HEK293 (cell line): ENCODE measurements around the gene THUMPD3.

Experiments
- CTCF ChIA-PET: fragments of 350-600 bp; formaldehyde crosslinking; extraction: SDS; loops from one replicate; lab custom pipeline; 2021; ENCODE audit warnings: antibody characterized with exemption; lab: Yijun Ruan, JAX
- POLR2A ChIA-PET: fragments of 300-600 bp; formaldehyde crosslinking; extraction: SDS; loops from one replicate; lab custom pipeline; 2020; ENCODE audit warnings: antibody characterized with exemption, inconsistent platforms; lab: Yijun Ruan, JAX
- H3K27ac ChIP-seq: fragments of 200-500 bp; sonication (Bioruptor generic); 2 replicates; pipeline ENCODE4 v1.5.1; 2014; ENCODE audit warnings: low read depth, low read length, control low read depth, inconsistent platforms; ENCODE audit errors: extremely low read depth
- H3K36me3 ChIP-seq, 2 experiments: fragments of 200-500 bp in 1 of 2; sonication (Bioruptor generic) in 1 of 2; 1 replicate in 1 of 2; 2 replicates in 1 of 2; pipeline ENCODE4 v1.5.1; 2014 to 2017; ENCODE audit warnings: inconsistent platforms in 2 of 2, low read length in 2 of 2; ENCODE audit not compliant: control insufficient read depth in 2 of 2, insufficient read depth in 1 of 2
- H3K4me1 ChIP-seq: fragments of 200-500 bp; sonication (Bioruptor generic); 2 replicates; pipeline ENCODE4 v1.5.1; 2014; ENCODE audit warnings: mild to moderate bottlenecking, low read length, inconsistent platforms; ENCODE audit not compliant: control insufficient read depth, insufficient read depth
- H3K4me3 ChIP-seq: 2 replicates; pipeline ENCODE4 v1.5.1; 2011; ENCODE audit warnings: low read depth, mild to moderate bottlenecking, control low read depth, low read length, moderate library complexity
- H3K9me3 ChIP-seq: fragments of 200-500 bp; sonication (Bioruptor generic); 2 replicates; pipeline ENCODE4 v1.5.1; 2014; ENCODE audit warnings: low read depth, low read length, inconsistent platforms; ENCODE audit not compliant: control insufficient read depth, insufficient read depth
- GLIS1 ChIP-seq: fragments of 450-650 bp; formaldehyde crosslinking; IDR thresholded peaks from 2 replicates; pipeline ENCODE4 v1.5.1; 2016; ENCODE audit warnings: missing biosample characterization, missing genetic modification characterization
- KLF17 ChIP-seq: fragments of 450-650 bp; formaldehyde crosslinking; IDR thresholded peaks from 2 replicates; pipeline ENCODE4 v1.5.1; 2016; ENCODE audit warnings: missing biosample characterization, missing genetic modification characterization
- MZF1 ChIP-seq: fragments of 450-650 bp; formaldehyde crosslinking; IDR thresholded peaks from 2 replicates; pipeline ENCODE4 v1.5.1; 2017; ENCODE audit warnings: missing biosample characterization, missing genetic modification characterization, borderline replicate concordance
- PRDM1 ChIP-seq: fragments of 450-650 bp; formaldehyde crosslinking; IDR thresholded peaks from 2 replicates; pipeline ENCODE4; 2016; ENCODE audit warnings: missing biosample characterization, missing genetic modification characterization
- ZFP69B ChIP-seq: fragments of 450-650 bp; formaldehyde crosslinking; IDR thresholded peaks from 2 replicates; pipeline ENCODE4 v1.5.1; 2016; ENCODE audit warnings: missing biosample characterization, missing genetic modification characterization
- ZNF221 ChIP-seq: fragments of 450-650 bp; formaldehyde crosslinking; IDR thresholded peaks from 2 replicates; pipeline ENCODE4 v1.5.1; 2017; ENCODE audit warnings: missing biosample characterization, missing genetic modification characterization, borderline replicate concordance
- ZNF223 ChIP-seq: fragments of 450-650 bp; formaldehyde crosslinking; IDR thresholded peaks from 2 replicates; pipeline ENCODE4 v1.5.1; 2016; ENCODE audit warnings: missing biosample characterization, missing genetic modification characterization
- ZNF433 ChIP-seq: fragments of 450-650 bp; formaldehyde crosslinking; IDR thresholded peaks from 2 replicates; pipeline ENCODE4 v1.5.1; 2016; ENCODE audit warnings: missing biosample characterization, missing genetic modification characterization, low read depth
- ZNF580 ChIP-seq: fragments of 450-650 bp; formaldehyde crosslinking; IDR thresholded peaks from 2 replicates; pipeline ENCODE4 v1.5.1; 2016; ENCODE audit warnings: missing biosample characterization, missing genetic modification characterization
- ZNF664 ChIP-seq: fragments of 450-650 bp; formaldehyde crosslinking; IDR thresholded peaks from 2 replicates; pipeline ENCODE4 v1.5.1; 2016; ENCODE audit warnings: missing biosample characterization, missing genetic modification characterization
- ZNF792 ChIP-seq: fragments of 450-650 bp; formaldehyde crosslinking; IDR thresholded peaks from 2 replicates; pipeline ENCODE4 v1.5.1; 2016; ENCODE audit warnings: missing biosample characterization, missing genetic modification characterization
- ZSCAN23 ChIP-seq: fragments of 450-650 bp; formaldehyde crosslinking; IDR thresholded peaks from 2 replicates; pipeline ENCODE4 v1.5.1; 2016; ENCODE audit warnings: missing biosample characterization, missing genetic modification characterization

Gene THUMPD3

GRCh38 chr3:9435316-9435715, 72.5 kb downstream of the THUMPD3 start:
- H3K4me1 ChIP-seq, result peaks cover 11% of the 10 kb centered on the region
- TF ChIP-seq GLIS1 (tag by site-specific recombination), result no peak
- no peak for TF ChIP-seq ZNF433 (tag by site-specific recombination)
- TF ChIP-seq MZF1 (tag by site-specific recombination), result no peak
- TF ChIP-seq ZNF664 (tag by site-specific recombination), result no peak
- TF ChIP-seq ZNF580 (tag by site-specific recombination), result no peak
- TF ChIP-seq ZSCAN23, result no peak
- no peak for TF ChIP-seq ZNF221 (tag by site-specific recombination)
- TF ChIP-seq KLF17 (tag by site-specific recombination), result no peak
- no peak for TF ChIP-seq ZNF223 (tag by site-specific recombination)
- no peak for TF ChIP-seq ZNF792
- TF ChIP-seq PRDM1 (tag by site-specific recombination), result no peak
- no peak for TF ChIP-seq ZFP69B (tag by site-specific recombination)
- H3K36me3 ChIP-seq, result peaks cover 64 to 99% of the 10 kb centered on the region in 2 experiments
- ChIA-PET POLR2A (no interaction called here), CTCF (interaction anchor here (0.9 to 1.2 kb wide), 3 partner anchors 13 to 82 kb away, joined by 3 to 4 read pairs (median 3); no protein-coding TSS in a partner anchor)
- no peak overlapping the region for H3K27ac ChIP-seq
- no peaks in the 10 kb centered on the region for H3K9me3 ChIP-seq
- no peak overlapping the region for H3K4me3 ChIP-seq
